ENCODE measurements around the gene BACH2. TPM values are rescaled to one million over a fixed set of nuclear protein-coding genes. Genes with fewer than 3 reads are reported as not detected.

Gene BACH2
- total and polyA plus RNA-seq, 9 of the 15 experiments (the other 6 are each of a cell fraction or from before 2014, with no cell fraction given): 0.06 to 3.1 (median 0.59) TPM

DNA sequence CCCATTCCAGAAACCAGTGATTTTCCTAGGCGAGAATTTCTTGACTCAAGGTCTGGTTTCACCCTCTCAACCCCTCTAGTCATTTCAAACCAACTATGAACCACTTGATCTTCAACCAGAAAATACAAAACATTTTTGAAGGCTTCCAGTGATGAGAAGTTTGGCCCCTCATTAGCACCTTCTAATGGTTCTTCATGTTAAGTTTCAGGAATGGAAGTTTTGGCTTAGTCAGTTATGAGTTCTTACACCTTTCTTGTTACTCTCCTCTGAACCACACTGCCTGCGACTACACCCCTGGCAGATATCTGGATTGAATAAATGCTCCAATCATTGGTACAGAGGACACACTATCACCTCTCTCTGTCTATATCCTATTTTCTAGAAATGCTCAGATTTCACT lies 335.2 kb downstream of the BACH2 start (continued):
- TF ChIP-seq POLR3G (IDR thresholded peaks at IDR 0.05; ENCODE audit: extremely low read depth, insufficient read length, insufficient replicate concordance) (no peak), ZNF311 (CRISPR knock-in tag; IDR thresholded peaks at IDR 0.05) (no peak)
- TF ChIP-seq, protein P1, sequence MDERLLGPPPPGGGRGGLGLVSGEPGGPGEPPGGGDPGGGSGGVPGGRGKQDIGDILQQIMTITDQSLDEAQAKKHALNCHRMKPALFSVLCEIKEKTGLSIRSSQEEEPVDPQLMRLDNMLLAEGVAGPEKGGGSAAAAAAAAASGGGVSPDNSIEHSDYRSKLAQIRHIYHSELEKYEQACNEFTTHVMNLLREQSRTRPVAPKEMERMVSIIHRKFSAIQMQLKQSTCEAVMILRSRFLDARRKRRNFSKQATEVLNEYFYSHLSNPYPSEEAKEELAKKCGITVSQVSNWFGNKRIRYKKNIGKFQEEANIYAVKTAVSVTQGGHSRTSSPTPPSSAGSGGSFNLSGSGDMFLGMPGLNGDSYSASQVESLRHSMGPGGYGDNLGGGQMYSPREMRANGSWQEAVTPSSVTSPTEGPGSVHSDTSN (CRISPR knock-in tag; IDR thresholded peaks at IDR 0.05; ENCODE audit: low read depth): no peak
- TF ChIP-seq, protein P1 (tag; conservative IDR thresholded peaks at IDR 0.05; ENCODE audit: low read depth): no peak

DNA sequence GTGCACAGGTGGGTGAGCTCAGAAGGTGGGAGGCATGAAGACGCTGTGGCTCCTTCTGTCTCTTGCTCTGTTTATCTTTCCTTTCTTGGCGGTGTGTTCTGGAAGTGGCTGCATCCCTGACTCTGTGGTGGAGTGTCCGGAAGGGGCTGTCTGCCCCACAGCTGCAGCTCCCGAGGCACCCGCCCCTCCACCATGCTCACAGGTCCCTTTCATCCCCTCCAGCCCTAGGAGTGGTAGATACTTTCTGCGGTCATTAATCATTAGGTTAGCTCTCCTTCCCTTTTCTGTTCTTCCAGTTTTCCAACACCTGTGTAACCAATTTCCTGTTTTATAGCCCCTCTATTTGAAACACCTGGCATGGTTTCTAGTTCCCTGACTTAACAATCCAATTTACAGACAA lies 336.8 kb downstream of the BACH2 start:
- no TSS peak for BruUV-seq (replicated peaks)
- TF ChIP-seq CAMTA2 (CRISPR knock-in tag; conservative IDR thresholded peaks at IDR 0.05) (no peak), NFYB (IDR thresholded peaks at IDR 0.05; ENCODE audit: extremely low read depth, insufficient read length) (no peak), KAT2B (IDR thresholded peaks at IDR 0.05; ENCODE audit: low read depth, low read length) (no peak), RBM22 (IDR thresholded peaks at IDR 0.05; ENCODE audit: low read depth, low read length, poor library complexity, severe bottlenecking) (no peak)
- Histone ChIP-seq H3K9ac (ENCODE audit: insufficient read depth in 1 of 2, low read depth in 2 of 2, low read length in 2 of 2) (no peak overlapping the region), H3K9me3 (replicated peaks; ENCODE audit: control insufficient read depth, insufficient read depth, low read depth, low read length) (no peaks in the 10 kb centered on the region), H3K27ac (ENCODE audit: extremely low read depth, low read depth, low read length) (no peak overlapping the region), H3K9me1 (ENCODE audit: control insufficient read depth, insufficient read depth, low read length) (no peaks in the 10 kb centered on the region), H3K27me3 (ENCODE audit: control insufficient read depth in 2 of 2, insufficient read depth in 2 of 2, low read length in 2 of 2) (peaks cover 3 to 11% of the 10 kb centered on the region in 2 experiments; a peak in 4 of 5 replicates), H3K4me3 (no peak overlapping the region), H3K4me1 (replicated peaks in 1 of 2; ENCODE audit: control insufficient read depth in 2 of 2, insufficient read depth in 2 of 2, low read length in 2 of 2) (no peaks in the 10 kb centered on the region), H2AFZ (ENCODE audit: low read depth, low read length) (no peak overlapping the region), H4K20me1 (replicated peaks; ENCODE audit: control insufficient read depth, insufficient read depth, low read length) (no peaks in the 10 kb centered on the region), H3K79me2 (ENCODE audit: control insufficient read depth, insufficient read depth, low read length) (no peaks in the 10 kb centered on the region), H3K4me2 (ENCODE audit: insufficient read depth, low read length) (no peak overlapping the region), H3K36me3 (ENCODE audit: control insufficient read depth, insufficient read depth, low read length) (no peaks in the 10 kb centered on the region)
- DNase-seq (ENCODE audit: extremely low read depth in 1 of 4, low spot score in 3 of 4): no peak
- in situ Hi-C loops (cut with MboI): no loop called here
- POLR2A ChIA-PET: interaction anchor here (0.7 to 1.0 kb wide), 2 partner anchors 12 to 172 kb away, joined by 3 read pairs; no protein-coding TSS in a partner anchor
- ATAC-seq: no peak
- intact Hi-C loops (cut with micrococcal nuclease): no loop called here
- FAIRE-seq: no peak
- 21% methylated on average over 6 of the region's 6 CpGs for WGBS (ENCODE audit: insufficient coverage, low coverage, missing lambda C conversion rate)
- CTCF ChIA-PET (ENCODE audit: low intra/inter-chr PET ratio): no interaction called here

Measured in K562 (cell line).